ENCODE results near the gene MTX1. TPM values are rescaled to one million over a fixed set of nuclear protein-coding genes. Genes with fewer than 3 reads are reported as not detected.

MTX1 gene
- total and polyA plus RNA-seq, 9 of the 15 experiments (the other 6 are each of a cell fraction or from before 2014, with no cell fraction given), result 29.1 to 98.4 (median 66.9) TPM

DNA sequence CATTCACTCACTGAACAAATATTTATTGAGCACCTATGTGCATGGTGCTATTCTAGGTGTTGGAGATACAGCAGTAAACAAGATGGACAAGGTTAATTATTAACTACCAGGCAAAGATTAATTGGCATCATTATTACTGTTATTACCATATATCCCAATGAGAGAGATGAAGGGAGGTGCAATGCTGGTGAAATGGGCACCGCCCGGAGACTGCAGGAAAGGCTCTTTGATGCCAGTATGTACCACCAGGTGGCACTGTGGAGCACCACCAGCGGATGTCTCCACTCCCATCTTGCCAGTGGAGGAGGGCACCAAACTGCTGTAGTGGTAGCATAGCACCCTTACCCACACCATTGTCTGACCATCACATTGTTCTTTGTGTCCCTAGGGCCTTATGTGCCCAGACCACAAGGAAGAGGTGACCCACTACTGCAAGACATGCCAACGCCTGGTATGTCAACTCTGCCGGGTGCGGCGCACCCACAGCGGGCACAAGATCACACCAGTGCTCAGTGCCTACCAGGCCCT is 31.9 kb upstream of the MTX1 start (continued):
- TF ChIP-seq SMARCB1 (IDR thresholded peaks at IDR 0.05; ENCODE audit: insufficient read length, low read depth) (no peak), RBM14 (IDR thresholded peaks at IDR 0.05; ENCODE audit: borderline replicate concordance, insufficient read depth, low read depth, low read length) (no peak), ZNF398 (CRISPR knock-in tag; IDR thresholded peaks at IDR 0.05) (no peak), SMAD2 (IDR thresholded peaks at IDR 0.05; ENCODE audit: low read depth, low read length) (no peak), LARP7 (IDR thresholded peaks at IDR 0.05) (no peak), ZNF551 (CRISPR knock-in tag; IDR thresholded peaks at IDR 0.05) (no peak), HBP1 (CRISPR knock-in tag; IDR thresholded peaks at IDR 0.05) (no peak), HSF4 (CRISPR knock-in tag; IDR thresholded peaks at IDR 0.05; ENCODE audit: borderline replicate concordance) (no peak), PHF21A (IDR thresholded peaks at IDR 0.05; ENCODE audit: borderline replicate concordance, low read depth) (no peak), RHOXF2B (CRISPR knock-in tag; conservative IDR thresholded peaks at IDR 0.05) (no peak), MTA3 (IDR thresholded peaks at IDR 0.05; ENCODE audit: borderline replicate concordance) (peak; percentile 50; the same call in 1 of the 2 replicates), FOSL1 (tag; conservative IDR thresholded peaks at IDR 0.05) (no peak)

Data from K562 (cell line).